MM.1S (cell line): ENCODE results near the gene ADGRV1.
"Not testable (repeated sequence)": the region's sequence is repeated elsewhere in the genome, so short reads cannot be mapped to it uniquely, and the experiment has no call there.

ENCODE experiments used
- DNase-seq: peaks from one replicate; pipeline ENCODE4 v3.0.0-alpha.2; 2015
- H2AFZ ChIP-seq: fragments of 300-600 bp; sonication (generic); 2 replicates; pipeline ENCODE4 v1.6.0; 2016; ENCODE audit warnings: antibody characterized with exemption, low read length
- H3F3A ChIP-seq: fragments of 300-600 bp; sonication (generic); 2 replicates; pipeline ENCODE4 v1.6.1; 2016; ENCODE audit warnings: mild to moderate bottlenecking, antibody characterized with exemption, low read length, moderate library complexity, mixed read lengths; ENCODE audit not compliant: insufficient read depth
- H3K27ac ChIP-seq: fragments of 300-600 bp; sonication (generic); 2 replicates; pipeline ENCODE4 v1.5.1; 2016; ENCODE audit warnings: mild to moderate bottlenecking, low read length
- H3K27me3 ChIP-seq: fragments of 300-600 bp; sonication (generic); replicated peaks from 2 replicates; pipeline ENCODE4 v1.6.0; 2016; ENCODE audit warnings: low read length; ENCODE audit not compliant: insufficient read depth
- H3K36me3 ChIP-seq: fragments of 300-600 bp; sonication (generic); replicated peaks from 2 replicates; pipeline ENCODE4 v1.6.1; 2016; ENCODE audit warnings: mild to moderate bottlenecking, low read length, mixed read lengths; ENCODE audit not compliant: insufficient read depth
- H3K4me1 ChIP-seq: fragments of 300-600 bp; sonication (generic); 2 replicates; pipeline ENCODE4 v1.6.1; 2016; ENCODE audit warnings: low read length, mixed read lengths
- H3K4me2 ChIP-seq: fragments of 300-600 bp; sonication (generic); 2 replicates; pipeline ENCODE4 v1.6.0; 2016; ENCODE audit warnings: low read depth, low read length
- H3K4me3 ChIP-seq: fragments of 300-600 bp; sonication (generic); 2 replicates; pipeline ENCODE4 v1.5.1; 2016; ENCODE audit warnings: low read length, mixed read lengths
- H3K79me2 ChIP-seq: fragments of 300-600 bp; sonication (generic); 2 replicates; pipeline ENCODE4 v1.6.1; 2016; ENCODE audit warnings: mixed run types, low read length, mixed read lengths
- H3K9ac ChIP-seq: fragments of 300-600 bp; sonication (generic); 2 replicates; pipeline ENCODE4 v1.6.1; 2016; ENCODE audit warnings: low read length, mixed read lengths
- H3K9me2 ChIP-seq: fragments of 300-600 bp; sonication (generic); replicated peaks from 2 replicates; pipeline ENCODE4 v1.6.1; 2016; ENCODE audit warnings: mild to moderate bottlenecking, low read length, mixed read lengths; ENCODE audit not compliant: insufficient read depth
- H3K9me3 ChIP-seq: fragments of 300-600 bp; sonication (generic); replicated peaks from 2 replicates; pipeline ENCODE4 v1.6.1; 2016; ENCODE audit warnings: mild to moderate bottlenecking, low read length, mixed read lengths; ENCODE audit not compliant: insufficient read depth
- H4K20me1 ChIP-seq: fragments of 300-600 bp; sonication (generic); 2 replicates; pipeline ENCODE4 v1.6.1; 2016; ENCODE audit warnings: mild to moderate bottlenecking, low read length, moderate library complexity, mixed read lengths; ENCODE audit not compliant: insufficient read depth
- EZH2 ChIP-seq: fragments of 300-600 bp; sonication (generic); optimal IDR thresholded peaks from 2 replicates; pipeline ENCODE3; 2017; ENCODE audit warnings: low read depth, mild to moderate bottlenecking, antibody characterized with exemption, low read length, mixed read lengths
- EZH2phosphoT487 ChIP-seq: fragments of 300-600 bp; sonication (generic); IDR thresholded peaks from 2 replicates; pipeline ENCODE4 v1.6.1; 2018; ENCODE audit warnings: antibody characterized with exemption, low read length
- TF ChIP-seq, protein P1 (sequence below): fragments of 300-600 bp; sonication (generic); IDR thresholded peaks from 2 replicates; pipeline ENCODE4 v1.5.1; 2016; ENCODE audit warnings: antibody characterized with exemption, low read length, mixed read lengths

Gene ADGRV1

GRCh38 chr5:90571147-90571773 is 12.7 kb downstream of the ADGRV1 start:
- H3K79me2 ChIP-seq: no peaks in the 10 kb centered on the region
- no peak overlapping the region for H3K4me3 ChIP-seq
- no peak overlapping the region for H3K9ac ChIP-seq
- H3K36me3 ChIP-seq: no peaks in the 10 kb centered on the region
- no peaks in the 10 kb centered on the region for H4K20me1 ChIP-seq
- H3K4me1 ChIP-seq: no peaks in the 10 kb centered on the region
- no peak overlapping the region for H3K4me2 ChIP-seq
- no peaks in the 10 kb centered on the region for H3F3A ChIP-seq
- H2AFZ ChIP-seq: no peak overlapping the region
- H3K9me2 ChIP-seq: no peaks in the 10 kb centered on the region
- H3K27ac ChIP-seq: no peak overlapping the region
- no peaks in the 10 kb centered on the region for H3K27me3 ChIP-seq
- no peak for DNase-seq
- H3K9me3 ChIP-seq: no peaks in the 10 kb centered on the region
- TF ChIP-seq, protein P1, sequence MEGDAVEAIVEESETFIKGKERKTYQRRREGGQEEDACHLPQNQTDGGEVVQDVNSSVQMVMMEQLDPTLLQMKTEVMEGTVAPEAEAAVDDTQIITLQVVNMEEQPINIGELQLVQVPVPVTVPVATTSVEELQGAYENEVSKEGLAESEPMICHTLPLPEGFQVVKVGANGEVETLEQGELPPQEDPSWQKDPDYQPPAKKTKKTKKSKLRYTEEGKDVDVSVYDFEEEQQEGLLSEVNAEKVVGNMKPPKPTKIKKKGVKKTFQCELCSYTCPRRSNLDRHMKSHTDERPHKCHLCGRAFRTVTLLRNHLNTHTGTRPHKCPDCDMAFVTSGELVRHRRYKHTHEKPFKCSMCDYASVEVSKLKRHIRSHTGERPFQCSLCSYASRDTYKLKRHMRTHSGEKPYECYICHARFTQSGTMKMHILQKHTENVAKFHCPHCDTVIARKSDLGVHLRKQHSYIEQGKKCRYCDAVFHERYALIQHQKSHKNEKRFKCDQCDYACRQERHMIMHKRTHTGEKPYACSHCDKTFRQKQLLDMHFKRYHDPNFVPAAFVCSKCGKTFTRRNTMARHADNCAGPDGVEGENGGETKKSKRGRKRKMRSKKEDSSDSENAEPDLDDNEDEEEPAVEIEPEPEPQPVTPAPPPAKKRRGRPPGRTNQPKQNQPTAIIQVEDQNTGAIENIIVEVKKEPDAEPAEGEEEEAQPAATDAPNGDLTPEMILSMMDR: no peak
- TF ChIP-seq EZH2: no peak
- no peak for TF ChIP-seq EZH2phosphoT487

DNA sequence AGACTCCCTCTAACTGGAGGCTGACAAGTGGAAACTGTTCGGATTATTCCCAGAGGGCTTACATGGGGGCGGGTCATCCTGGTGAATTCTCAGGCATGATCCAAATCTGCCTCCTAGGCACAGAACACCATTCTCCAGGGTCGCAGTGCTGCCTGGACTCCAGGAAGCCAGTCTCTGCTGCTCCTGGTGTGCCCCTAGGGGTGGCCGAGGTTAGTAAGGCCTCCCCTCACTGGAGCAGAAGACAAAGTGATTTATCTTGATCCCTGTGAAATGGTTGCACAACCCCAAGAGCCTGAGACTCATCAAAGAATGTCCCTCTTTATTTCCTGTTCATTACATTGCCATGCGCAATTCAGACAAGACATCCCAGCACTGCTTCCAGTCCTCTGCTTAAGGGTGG is 17.1 kb downstream of the ADGRV1 start:
- H3K36me3 ChIP-seq: no peaks in the 10 kb centered on the region
- no peaks in the 10 kb centered on the region for H3K27me3 ChIP-seq
- TF ChIP-seq EZH2phosphoT487 (no peak), EZH2 (no peak)
- TF ChIP-seq, protein P1: no peak
- H3K9me2 ChIP-seq: no peaks in the 10 kb centered on the region
- no peak overlapping the region for H3K4me2 ChIP-seq
- no peaks in the 10 kb centered on the region for H3F3A ChIP-seq
- no peaks in the 10 kb centered on the region for H4K20me1 ChIP-seq
- H3K4me3 ChIP-seq: no peak overlapping the region
- H3K9ac ChIP-seq: no peak overlapping the region
- no peaks in the 10 kb centered on the region for H3K9me3 ChIP-seq
- H3K27ac ChIP-seq: no peak overlapping the region
- H3K4me1 ChIP-seq: no peaks in the 10 kb centered on the region
- H2AFZ ChIP-seq: no peak overlapping the region
- no peak for DNase-seq
- no peaks in the 10 kb centered on the region for H3K79me2 ChIP-seq

DNA sequence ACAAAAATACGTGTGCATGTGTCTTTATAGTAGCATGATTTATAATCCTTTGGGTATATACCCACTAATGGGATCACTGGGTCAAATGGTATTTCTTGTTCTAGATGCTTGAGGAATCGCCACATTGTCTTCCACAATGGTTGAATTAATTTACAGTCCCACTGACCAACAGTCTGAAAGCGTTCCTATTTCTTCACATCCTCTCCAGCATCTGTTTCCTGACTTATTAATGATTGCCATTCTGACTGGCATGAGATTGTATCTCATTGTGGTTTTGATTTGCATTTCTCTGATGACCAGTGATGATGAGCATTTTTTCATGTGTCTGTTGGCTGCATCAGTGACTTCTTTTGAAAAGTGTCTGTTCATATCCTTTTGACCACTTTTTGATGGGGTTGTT is 18.0 kb downstream of the ADGRV1 start:
- H3K4me2 ChIP-seq, DNase-seq, H3K9me3 ChIP-seq, H3K9ac ChIP-seq, H3K9me2 ChIP-seq, H3F3A ChIP-seq, H4K20me1 ChIP-seq, H3K36me3 ChIP-seq, H3K4me3 ChIP-seq, H3K27ac ChIP-seq, H3K79me2 ChIP-seq, H3K4me1 ChIP-seq, H3K27me3 ChIP-seq, H2AFZ ChIP-seq: not testable (repeated sequence)

- H3K27ac ChIP-seq, H3K4me2 ChIP-seq, H3K9ac ChIP-seq, H3K79me2 ChIP-seq, DNase-seq, H3K36me3 ChIP-seq, H3K9me3 ChIP-seq, H3K4me3 ChIP-seq, H3K9me2 ChIP-seq, H3K4me1 ChIP-seq, H2AFZ ChIP-seq, H3K27me3 ChIP-seq, H4K20me1 ChIP-seq, H3F3A ChIP-seq: not testable (repeated sequence)
These were observed 21.3 kb downstream of the ADGRV1 start for GRCh38 chr5:90579905-90580304.
